OCI-LY1 (cell line): ENCODE results near the gene NPW.

Experiments used
- EZH2 ChIP-seq: fragments of 200-600 bp; sonication (generic), shearing (Covaris generic); IDR thresholded peaks from 2 replicates; pipeline ENCODE4 v1.8.0; 2017; ENCODE audit warnings: borderline replicate concordance, mixed run types, mild to moderate bottlenecking, antibody characterized with exemption, low read length, moderate library complexity, mixed read lengths
- TF ChIP-seq, protein P1 (sequence below): fragments of 200-600 bp; sonication (generic), shearing (Covaris generic); IDR thresholded peaks from 2 replicates; pipeline ENCODE4 v1.5.1; 2017; ENCODE audit warnings: mild to moderate bottlenecking, antibody characterized with exemption, low read length, moderate library complexity, mixed read lengths

DNA sequence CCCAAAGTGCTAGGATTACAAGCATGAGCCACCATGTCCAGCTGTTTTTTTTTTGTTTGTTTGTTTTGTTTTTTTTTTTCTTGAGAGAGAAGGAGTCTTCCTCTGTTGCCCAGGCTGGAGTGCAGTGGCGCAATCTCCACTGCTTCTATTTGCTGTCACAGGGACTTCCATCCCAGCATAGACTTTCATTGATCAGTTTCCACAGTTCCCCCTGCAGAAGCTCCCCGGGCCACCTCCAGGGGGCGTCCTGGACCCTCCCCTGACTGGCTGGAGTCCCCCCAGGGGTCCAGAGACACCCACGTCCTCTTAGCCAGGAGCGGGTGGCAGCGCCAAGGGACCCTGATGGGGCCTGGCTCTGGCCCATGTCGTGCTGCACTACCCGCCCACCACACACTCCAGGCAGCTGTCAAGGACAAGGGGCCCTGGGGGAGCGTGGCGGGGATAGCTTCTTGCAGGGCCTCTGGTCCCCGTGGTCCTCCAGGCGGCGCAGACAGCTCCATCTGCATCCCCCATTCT, 3.1 kb upstream of the NPW start:
- TF ChIP-seq, protein P1, sequence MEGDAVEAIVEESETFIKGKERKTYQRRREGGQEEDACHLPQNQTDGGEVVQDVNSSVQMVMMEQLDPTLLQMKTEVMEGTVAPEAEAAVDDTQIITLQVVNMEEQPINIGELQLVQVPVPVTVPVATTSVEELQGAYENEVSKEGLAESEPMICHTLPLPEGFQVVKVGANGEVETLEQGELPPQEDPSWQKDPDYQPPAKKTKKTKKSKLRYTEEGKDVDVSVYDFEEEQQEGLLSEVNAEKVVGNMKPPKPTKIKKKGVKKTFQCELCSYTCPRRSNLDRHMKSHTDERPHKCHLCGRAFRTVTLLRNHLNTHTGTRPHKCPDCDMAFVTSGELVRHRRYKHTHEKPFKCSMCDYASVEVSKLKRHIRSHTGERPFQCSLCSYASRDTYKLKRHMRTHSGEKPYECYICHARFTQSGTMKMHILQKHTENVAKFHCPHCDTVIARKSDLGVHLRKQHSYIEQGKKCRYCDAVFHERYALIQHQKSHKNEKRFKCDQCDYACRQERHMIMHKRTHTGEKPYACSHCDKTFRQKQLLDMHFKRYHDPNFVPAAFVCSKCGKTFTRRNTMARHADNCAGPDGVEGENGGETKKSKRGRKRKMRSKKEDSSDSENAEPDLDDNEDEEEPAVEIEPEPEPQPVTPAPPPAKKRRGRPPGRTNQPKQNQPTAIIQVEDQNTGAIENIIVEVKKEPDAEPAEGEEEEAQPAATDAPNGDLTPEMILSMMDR, result peak; percentile 57
- TF ChIP-seq EZH2, result no peak
